T-helper 1 cell treated with Interleukin-12 subunit alpha and Interleukin-12 subunit beta and Interleukin-4 antibody, amounts not matched to agents 30 μg/mL and 1 μg/mL, for 36 hours (primary cell): ENCODE results near the gene DCLK1.

Source experiments
- H3K27ac Mint-ChIP-seq: one replicate; pipeline ENCODE4 v1.8.0; 2021; ENCODE audit warnings: mild to moderate bottlenecking, mixed read lengths
- H3K27me3 Mint-ChIP-seq: one replicate; pipeline ENCODE4 v1.8.0; 2021; ENCODE audit warnings: low read depth, mixed read lengths
- H3K36me3 Mint-ChIP-seq: one replicate; pipeline ENCODE4 v1.8.0; 2021; ENCODE audit warnings: low read depth, mixed read lengths
- H3K4me1 Mint-ChIP-seq: one replicate; pipeline ENCODE4 v1.8.0; 2021; ENCODE audit warnings: low read depth, mixed read lengths
- H3K4me3 Mint-ChIP-seq: one replicate; pipeline ENCODE4 v1.8.0; 2021; ENCODE audit warnings: mild to moderate bottlenecking, moderate library complexity, mixed read lengths
- H3K9me3 Mint-ChIP-seq: one replicate; pipeline ENCODE4 v1.8.0; 2021; ENCODE audit warnings: mixed read lengths

DCLK1 gene

DNA sequence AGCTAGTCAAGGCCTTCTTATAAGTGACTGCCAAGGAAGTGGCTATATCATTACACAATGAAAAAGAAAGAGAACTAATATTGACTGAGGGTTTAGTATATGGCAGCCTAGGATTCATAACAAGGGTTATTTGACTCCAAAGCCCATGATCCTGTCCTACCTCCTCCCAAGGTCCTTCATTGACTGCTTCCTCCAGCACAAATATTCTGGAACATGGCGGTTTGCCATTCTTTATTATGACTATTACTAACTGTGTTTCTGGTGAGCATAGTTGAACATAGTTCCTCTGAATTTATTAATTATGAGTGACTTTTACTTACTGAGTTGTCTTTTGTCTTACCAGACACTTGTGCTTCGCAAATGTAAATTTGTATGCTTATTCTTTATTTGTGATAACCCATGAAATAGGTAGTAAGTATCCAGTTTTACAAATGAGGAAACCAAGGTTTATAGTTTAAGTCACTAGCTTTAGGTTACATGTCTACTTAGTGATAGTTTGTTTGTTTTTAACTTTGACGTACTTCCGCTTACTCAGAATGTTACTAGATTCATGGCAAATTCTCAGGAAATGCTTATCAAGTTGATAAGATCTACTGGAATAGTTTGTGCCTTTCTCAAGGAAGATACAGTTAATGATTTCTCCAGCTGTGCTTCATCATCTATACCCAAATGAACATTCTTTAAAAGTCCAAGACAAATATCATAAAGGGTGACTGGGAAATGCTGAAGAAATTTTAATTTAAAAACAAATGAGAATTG is 15.5 kb upstream of the DCLK1 start:
- Mint-ChIP-seq H3K27me3 (no peaks in the 10 kb centered on the region), H3K9me3 (no peaks in the 10 kb centered on the region), H3K36me3 (no peaks in the 10 kb centered on the region), H3K27ac (no peak overlapping the region), H3K4me3 (no peak overlapping the region), H3K4me1 (no peaks in the 10 kb centered on the region)

DNA sequence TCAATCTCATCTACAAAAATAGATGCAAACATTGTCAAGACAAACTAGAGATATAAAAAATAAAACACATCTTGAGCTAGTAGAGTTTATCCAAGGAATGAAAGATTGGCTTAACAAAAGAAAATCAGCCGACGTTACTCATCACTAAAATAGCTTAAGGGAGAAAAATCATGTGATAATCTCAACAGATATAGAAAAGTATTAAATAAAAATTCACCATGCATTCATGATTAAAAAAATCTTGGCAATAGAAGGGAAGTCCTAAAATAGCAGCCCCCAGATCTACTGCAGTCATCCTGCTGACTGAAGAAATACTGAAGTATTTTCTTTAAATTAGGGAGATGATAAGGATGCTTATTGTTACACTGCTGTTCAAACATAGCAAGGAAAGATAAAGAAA is 12.6 kb upstream of the DCLK1 start:
- Mint-ChIP-seq H3K9me3 (no peaks in the 10 kb centered on the region), H3K27ac (no peak overlapping the region), H3K4me1 (no peaks in the 10 kb centered on the region), H3K27me3 (no peaks in the 10 kb centered on the region), H3K4me3 (no peak overlapping the region), H3K36me3 (no peaks in the 10 kb centered on the region)

DNA sequence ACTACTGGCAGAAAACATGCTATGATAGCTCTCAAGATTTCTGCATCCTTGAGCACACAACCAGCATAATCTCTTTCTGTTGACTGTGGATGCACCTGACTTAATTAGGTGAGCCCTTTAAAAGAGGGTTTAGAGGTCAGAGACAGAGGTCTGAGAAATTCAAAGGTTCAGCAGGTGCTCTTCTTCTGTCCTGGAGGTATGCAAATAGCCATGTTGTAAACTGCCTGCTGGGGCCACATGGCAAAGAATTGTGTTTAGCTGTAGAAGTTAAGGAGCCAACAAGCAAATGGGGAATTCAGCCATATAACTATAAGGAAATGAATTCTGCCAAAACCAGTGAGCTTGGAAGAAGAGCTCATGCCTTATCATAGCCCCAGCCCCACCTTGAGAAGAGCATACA is 11.6 kb upstream of the DCLK1 start:
- no peak overlapping the region for H3K27ac Mint-ChIP-seq
- no peaks in the 10 kb centered on the region for H3K36me3 Mint-ChIP-seq
- H3K9me3 Mint-ChIP-seq, result no peaks in the 10 kb centered on the region
- H3K4me3 Mint-ChIP-seq, result no peak overlapping the region
- H3K27me3 Mint-ChIP-seq, result no peaks in the 10 kb centered on the region
- no peaks in the 10 kb centered on the region for H3K4me1 Mint-ChIP-seq

DNA sequence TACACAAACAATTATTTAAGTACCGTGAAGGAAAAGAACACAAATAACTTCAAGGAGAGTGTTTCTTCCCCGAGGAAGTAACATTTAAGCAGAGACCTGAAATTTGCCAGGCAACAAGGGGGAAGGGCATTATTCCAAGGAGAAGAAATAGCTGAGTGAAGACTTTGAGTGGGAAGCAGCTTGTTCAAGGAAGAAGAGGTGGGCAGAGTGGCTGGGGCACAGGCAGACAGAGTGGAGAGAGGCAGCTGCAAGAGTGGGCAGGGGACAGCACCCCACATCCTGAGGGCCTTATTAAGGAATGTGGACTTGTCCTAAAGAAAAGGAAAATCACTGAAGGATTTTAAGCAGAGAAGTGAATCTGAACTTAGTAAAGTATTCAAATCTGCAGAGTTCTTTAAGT is 4.7 kb upstream of the DCLK1 start:
- Mint-ChIP-seq H3K4me3 (no peak overlapping the region), H3K9me3 (no peaks in the 10 kb centered on the region), H3K36me3 (no peaks in the 10 kb centered on the region), H3K4me1 (no peaks in the 10 kb centered on the region), H3K27me3 (peaks cover 19% of the 10 kb centered on the region), H3K27ac (no peak overlapping the region)

DNA sequence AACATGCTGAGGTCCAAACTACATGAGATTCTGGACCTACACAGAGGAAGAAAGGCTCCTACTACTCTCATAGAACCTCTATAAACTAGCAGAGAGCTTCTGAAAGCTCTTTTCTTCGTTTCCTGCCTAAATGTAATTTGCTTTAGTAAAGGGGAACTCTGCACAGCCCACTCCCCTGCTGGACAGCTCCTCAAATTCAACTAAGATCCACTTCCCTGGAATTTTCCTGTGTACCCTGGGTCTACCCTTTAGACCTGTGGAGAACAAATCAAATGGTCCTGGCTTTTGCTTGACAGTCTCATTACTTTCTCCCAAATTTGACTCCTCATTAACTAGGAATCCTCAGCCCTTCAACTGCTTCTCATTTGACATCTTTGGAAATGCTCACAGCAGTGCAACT is 3.5 kb upstream of the DCLK1 start:
- no peaks in the 10 kb centered on the region for H3K4me1 Mint-ChIP-seq
- no peaks in the 10 kb centered on the region for H3K36me3 Mint-ChIP-seq
- no peaks in the 10 kb centered on the region for H3K9me3 Mint-ChIP-seq
- H3K4me3 Mint-ChIP-seq, result no peak overlapping the region
- peaks cover 28% of the 10 kb centered on the region for H3K27me3 Mint-ChIP-seq
- no peak overlapping the region for H3K27ac Mint-ChIP-seq

DNA sequence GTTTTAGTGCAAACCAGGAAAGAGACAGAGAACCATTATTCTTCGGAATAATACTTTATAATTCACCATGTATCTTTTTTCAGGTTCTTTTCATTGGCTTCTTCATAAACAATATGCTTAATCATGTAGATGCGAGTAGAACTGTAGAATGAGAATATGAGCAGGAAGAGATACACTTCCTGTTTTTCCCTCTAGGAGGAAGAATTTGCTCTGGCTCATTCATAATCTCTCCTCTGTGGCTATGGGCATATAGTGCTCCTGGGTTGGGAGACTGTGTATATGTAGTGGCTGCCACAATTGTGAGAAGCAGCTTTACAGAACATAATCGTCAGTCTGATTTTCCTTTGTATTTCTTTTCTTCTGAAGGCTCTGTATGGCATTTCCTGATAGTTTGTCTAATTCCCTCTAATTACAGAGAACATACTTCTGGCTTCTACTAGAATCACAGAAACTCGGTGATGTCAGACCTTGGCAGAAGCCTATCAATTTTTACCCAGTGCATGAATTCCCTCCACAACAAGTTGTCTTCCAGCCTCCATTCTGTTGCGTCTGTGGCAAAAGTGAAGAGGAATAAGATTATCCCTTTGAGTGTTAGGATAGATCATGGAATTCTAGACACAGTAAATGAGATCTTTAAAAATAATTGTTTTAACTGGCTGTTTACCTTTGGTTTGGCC is 2.9 kb upstream of the DCLK1 start:
- Mint-ChIP-seq H3K27me3 (peaks cover 28% of the 10 kb centered on the region), H3K9me3 (no peaks in the 10 kb centered on the region)

DNA sequence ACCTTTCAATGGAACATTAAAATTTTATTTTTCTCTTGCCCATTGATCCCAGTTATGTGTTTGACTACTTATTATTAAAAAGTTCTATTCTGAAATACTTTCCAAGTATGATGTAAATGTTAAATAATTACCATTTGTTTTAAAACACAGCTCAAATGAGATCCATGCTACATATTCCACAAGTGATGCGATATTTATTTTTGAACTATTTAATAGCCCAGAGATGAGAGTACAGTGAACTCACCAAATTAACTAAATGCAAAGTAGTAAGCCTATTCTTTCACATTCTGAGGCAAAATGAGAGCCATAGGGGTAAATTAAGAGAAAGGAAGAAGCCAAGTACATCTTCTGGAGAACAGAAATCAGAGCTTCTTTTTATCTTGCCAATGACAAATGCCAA is 1.2 kb upstream of the DCLK1 start:
- Mint-ChIP-seq H3K27me3 (peaks cover 28% of the 10 kb centered on the region), H3K4me1 (no peaks in the 10 kb centered on the region), H3K4me3 (no peak overlapping the region), H3K36me3 (no peaks in the 10 kb centered on the region), H3K27ac (no peak overlapping the region), H3K9me3 (no peaks in the 10 kb centered on the region)

More for the DNA sequence above, 2.9 kb upstream of the DCLK1 start:
- Mint-ChIP-seq H3K27ac (no peak overlapping the region), H3K4me1 (no peaks in the 10 kb centered on the region), H3K4me3 (no peak overlapping the region), H3K36me3 (no peaks in the 10 kb centered on the region)

DNA sequence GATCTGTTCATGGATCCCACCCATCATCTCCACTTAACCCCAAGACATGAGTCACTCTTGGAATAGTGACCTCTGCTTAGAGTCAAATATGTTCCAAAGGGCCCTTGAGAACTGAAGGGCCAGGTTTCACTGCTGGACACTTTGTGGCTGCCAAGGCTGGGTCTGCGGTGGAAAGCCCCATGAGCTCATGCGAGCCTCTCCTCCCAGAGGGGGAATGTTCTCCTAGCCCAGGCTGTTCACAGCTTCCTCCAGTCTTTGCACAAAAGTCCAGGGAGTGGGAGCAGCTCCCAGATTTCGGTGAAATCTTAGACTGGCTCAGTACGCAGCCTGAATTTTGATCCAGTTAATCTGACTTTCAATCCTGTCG is 732 bp upstream of the DCLK1 start:
- Mint-ChIP-seq H3K4me3 (no peak overlapping the region), H3K36me3 (no peaks in the 10 kb centered on the region), H3K9me3 (no peaks in the 10 kb centered on the region), H3K4me1 (no peaks in the 10 kb centered on the region), H3K27me3 (peaks cover 28% of the 10 kb centered on the region), H3K27ac (no peak overlapping the region)

DNA sequence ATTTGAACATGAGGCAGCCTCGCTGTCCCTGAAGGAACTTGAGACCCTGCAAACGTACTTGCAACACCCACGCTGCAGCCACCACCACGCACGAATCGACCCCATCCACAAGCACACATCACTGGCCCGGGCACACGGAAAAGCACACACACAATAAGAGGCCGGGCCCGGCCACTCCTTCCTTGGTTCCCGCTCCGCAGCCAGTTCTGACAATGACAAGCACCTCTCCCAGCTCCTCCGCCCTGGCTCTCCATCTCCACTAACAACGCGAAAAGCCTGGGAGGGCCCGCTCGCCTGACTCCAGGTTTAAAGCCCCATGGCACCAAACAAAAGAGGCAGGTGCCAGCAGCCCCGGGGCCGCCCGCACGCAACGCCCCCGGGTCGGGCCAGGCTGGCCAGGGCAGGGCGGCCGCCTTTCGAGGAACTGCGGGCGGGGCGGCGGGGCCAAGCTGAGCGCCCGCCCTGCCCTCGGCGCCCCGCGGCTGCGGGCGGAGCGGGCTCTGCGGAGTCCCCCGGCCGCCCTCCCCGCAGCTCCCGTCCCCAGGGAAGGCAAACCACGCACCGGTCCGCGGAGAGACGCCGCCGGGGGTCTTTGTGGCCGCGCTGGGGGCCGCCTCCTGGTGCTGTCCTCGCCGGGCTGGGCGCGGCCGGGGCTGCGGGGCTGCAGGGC is 495 bp downstream of the DCLK1 start:
- no peaks in the 10 kb centered on the region for H3K9me3 Mint-ChIP-seq
- no peak overlapping the region for H3K4me3 Mint-ChIP-seq
- peaks cover 28% of the 10 kb centered on the region for H3K27me3 Mint-ChIP-seq
- H3K36me3 Mint-ChIP-seq, result no peaks in the 10 kb centered on the region
- no peaks in the 10 kb centered on the region for H3K4me1 Mint-ChIP-seq
- no peak overlapping the region for H3K27ac Mint-ChIP-seq

DNA sequence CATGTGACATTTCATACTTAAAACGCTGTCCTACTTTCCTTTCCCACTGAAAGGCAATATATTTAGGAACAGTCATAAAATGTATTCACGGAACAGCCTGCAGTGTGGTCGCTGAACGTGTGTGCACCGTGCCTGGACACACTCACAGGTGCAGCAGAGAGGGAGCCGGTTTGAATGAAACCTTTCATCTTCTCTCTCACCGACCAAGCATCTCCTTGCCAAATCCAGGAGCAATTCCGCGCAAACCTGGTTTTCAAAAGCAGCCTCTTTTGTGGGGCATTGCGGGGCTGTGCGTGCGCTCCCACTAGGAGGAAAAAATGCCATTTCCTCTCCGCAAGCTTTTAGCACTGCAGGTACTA is 1.0 kb downstream of the DCLK1 start:
- H3K4me1 Mint-ChIP-seq, result no peaks in the 10 kb centered on the region
- H3K4me3 Mint-ChIP-seq, result no peak overlapping the region
- H3K36me3 Mint-ChIP-seq, result no peaks in the 10 kb centered on the region
- H3K27ac Mint-ChIP-seq, result no peak overlapping the region
- H3K27me3 Mint-ChIP-seq, result peaks cover 28% of the 10 kb centered on the region
- H3K9me3 Mint-ChIP-seq, result no peaks in the 10 kb centered on the region

DNA sequence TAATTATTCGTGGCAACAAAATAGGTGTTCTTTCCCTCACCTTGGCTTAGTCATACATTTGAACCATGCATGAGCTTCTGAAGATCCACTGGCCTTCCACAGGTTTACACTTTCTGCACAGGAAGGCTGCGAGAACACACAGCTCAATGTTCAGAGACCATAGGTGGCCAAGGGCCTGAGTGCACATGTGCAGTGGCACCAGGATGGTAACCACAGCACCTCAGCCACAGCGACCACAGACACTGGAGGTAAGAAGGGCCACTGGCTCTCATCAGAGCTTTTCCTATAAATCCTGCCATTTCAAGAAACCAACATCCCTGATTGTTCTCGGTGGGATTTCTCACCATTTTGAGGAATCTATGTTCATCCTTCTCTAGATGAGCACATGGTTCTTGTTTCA is 1.6 kb downstream of the DCLK1 start:
- no peaks in the 10 kb centered on the region for H3K9me3 Mint-ChIP-seq
- no peaks in the 10 kb centered on the region for H3K36me3 Mint-ChIP-seq
- H3K4me1 Mint-ChIP-seq, result no peaks in the 10 kb centered on the region
- no peak overlapping the region for H3K27ac Mint-ChIP-seq
- H3K27me3 Mint-ChIP-seq, result peaks cover 28% of the 10 kb centered on the region
- H3K4me3 Mint-ChIP-seq, result no peak overlapping the region

DNA sequence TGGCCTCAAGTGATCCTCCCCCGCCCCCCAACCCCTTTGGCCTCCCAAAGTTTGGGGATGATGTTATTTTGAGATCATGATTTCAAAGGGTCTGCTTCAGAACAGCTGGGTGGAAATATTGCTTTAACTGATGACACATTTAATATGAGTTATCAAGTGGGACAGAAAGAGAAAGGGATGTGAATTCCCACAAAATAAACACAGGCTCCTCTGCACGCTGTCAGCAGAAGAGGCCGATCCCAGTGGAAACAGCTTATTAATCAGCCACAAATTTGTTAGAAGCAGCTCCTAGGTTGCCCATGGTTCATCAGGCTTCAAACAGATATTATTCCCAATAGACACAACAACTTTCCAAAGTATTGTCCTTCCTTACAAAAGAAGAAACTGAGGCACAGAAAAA is 4.7 kb downstream of the DCLK1 start:
- H3K36me3 Mint-ChIP-seq, result no peaks in the 10 kb centered on the region
- H3K4me3 Mint-ChIP-seq, result no peak overlapping the region
- peaks cover 11% of the 10 kb centered on the region for H3K27me3 Mint-ChIP-seq
- H3K27ac Mint-ChIP-seq, result no peak overlapping the region
- no peaks in the 10 kb centered on the region for H3K4me1 Mint-ChIP-seq
- no peaks in the 10 kb centered on the region for H3K9me3 Mint-ChIP-seq

DNA sequence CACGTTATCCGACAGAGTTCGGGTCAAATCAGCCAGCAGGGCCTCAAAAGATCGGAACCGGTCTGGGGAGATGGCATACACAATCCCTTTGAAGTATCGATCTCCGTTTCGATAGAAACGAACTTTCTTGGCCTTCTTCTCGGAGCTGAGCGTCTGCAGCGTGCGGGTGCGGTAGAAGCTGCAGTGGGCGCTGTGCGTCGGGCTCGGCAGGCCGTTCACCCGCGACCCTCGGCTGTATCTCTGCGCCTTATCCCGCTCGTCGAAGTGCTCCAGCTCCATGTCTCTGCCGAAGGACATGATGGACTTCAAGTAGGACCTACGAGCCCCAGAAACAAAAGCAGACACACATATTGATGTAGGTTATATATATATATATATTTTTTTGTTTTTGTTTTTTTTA is 5.3 kb downstream of the DCLK1 start:
- Mint-ChIP-seq H3K4me3 (no peak overlapping the region), H3K9me3 (no peaks in the 10 kb centered on the region), H3K4me1 (no peaks in the 10 kb centered on the region), H3K27ac (no peak overlapping the region), H3K36me3 (no peaks in the 10 kb centered on the region), H3K27me3 (peaks cover 9% of the 10 kb centered on the region)

DNA sequence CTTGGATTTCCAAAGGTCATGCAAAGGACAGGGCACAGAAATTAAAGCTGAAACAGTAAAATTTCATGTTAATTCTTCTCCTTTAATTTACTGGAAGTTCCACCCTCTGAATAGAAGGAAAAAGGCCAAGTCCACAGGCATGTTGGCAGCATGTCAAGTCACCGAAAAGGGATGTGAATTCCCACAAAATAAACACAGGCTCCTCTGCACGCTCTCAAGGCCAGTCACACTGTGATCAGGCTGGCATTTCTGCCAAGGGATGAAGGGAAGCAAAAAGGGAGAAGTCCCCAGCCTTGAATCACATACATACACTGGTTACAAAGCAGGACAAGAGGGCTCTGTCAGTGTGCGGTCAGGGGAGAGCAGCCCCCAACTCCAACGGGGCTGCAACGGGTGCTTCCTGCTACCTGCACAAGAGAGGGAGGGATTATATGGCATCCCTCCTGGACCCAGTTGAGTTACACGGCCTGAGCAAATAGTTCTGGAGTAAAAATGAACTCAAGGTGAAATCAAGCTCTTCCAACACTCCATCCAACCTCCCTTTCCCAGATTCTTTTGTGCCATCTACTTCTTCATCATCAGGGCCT is 6.9 kb downstream of the DCLK1 start:
- Mint-ChIP-seq H3K36me3 (no peaks in the 10 kb centered on the region), H3K9me3 (no peaks in the 10 kb centered on the region)

DNA sequence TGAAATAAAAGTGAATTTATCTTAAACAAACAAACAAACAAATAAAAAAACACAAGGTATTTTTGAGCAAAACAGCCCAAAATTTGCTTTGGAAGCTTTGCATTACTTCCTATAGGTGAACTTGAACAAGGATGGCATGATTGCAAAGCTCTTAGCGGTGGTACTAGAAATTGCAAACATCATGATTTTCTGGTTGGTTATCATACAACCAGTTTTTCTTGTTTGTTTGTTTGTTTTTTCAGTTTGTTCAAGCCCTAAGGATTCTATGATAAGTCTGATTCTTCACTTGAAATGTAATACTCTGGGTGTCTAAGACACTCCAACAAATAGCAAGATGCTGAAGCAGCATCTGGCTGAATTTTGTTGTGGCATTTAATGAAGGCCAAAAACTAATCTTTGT is 15.9 kb downstream of the DCLK1 start:
- no peaks in the 10 kb centered on the region for H3K27me3 Mint-ChIP-seq
- H3K4me1 Mint-ChIP-seq, result no peaks in the 10 kb centered on the region
- peaks cover 4% of the 10 kb centered on the region for H3K9me3 Mint-ChIP-seq
- H3K4me3 Mint-ChIP-seq, result no peak overlapping the region
- H3K27ac Mint-ChIP-seq, result no peak overlapping the region
- no peaks in the 10 kb centered on the region for H3K36me3 Mint-ChIP-seq

More for the DNA sequence above, 6.9 kb downstream of the DCLK1 start:
- Mint-ChIP-seq H3K4me3 (no peak overlapping the region), H3K4me1 (no peaks in the 10 kb centered on the region), H3K27me3 (no peaks in the 10 kb centered on the region), H3K27ac (no peak overlapping the region)
